HG02678 (cell line): ENCODE measurements around the gene ELAVL3.
"Not testable (repeated sequence)": the region's sequence is repeated elsewhere in the genome, so short reads cannot be mapped to it uniquely, and the experiment has no call there.

Source experiments
- ATAC-seq: cut with Tn5 transposase; IDR thresholded peaks from one replicate; pipeline ENCODE4 v1.9.1; 2021; ENCODE audit warnings: mild to moderate bottlenecking, moderate library complexity; ENCODE audit not compliant: unreplicated experiment

ELAVL3 gene

GRCh38 chr19:11410682-11411081 is 70.2 kb downstream of the ELAVL3 start:
- no peak for ATAC-seq

- no peak for ATAC-seq
These were observed 72.3 kb downstream of the ELAVL3 start for GRCh38 chr19:11408591-11408990.

- not testable (repeated sequence) for ATAC-seq
These were observed 74.1 kb downstream of the ELAVL3 start for GRCh38 chr19:11406703-11407236.

DNA sequence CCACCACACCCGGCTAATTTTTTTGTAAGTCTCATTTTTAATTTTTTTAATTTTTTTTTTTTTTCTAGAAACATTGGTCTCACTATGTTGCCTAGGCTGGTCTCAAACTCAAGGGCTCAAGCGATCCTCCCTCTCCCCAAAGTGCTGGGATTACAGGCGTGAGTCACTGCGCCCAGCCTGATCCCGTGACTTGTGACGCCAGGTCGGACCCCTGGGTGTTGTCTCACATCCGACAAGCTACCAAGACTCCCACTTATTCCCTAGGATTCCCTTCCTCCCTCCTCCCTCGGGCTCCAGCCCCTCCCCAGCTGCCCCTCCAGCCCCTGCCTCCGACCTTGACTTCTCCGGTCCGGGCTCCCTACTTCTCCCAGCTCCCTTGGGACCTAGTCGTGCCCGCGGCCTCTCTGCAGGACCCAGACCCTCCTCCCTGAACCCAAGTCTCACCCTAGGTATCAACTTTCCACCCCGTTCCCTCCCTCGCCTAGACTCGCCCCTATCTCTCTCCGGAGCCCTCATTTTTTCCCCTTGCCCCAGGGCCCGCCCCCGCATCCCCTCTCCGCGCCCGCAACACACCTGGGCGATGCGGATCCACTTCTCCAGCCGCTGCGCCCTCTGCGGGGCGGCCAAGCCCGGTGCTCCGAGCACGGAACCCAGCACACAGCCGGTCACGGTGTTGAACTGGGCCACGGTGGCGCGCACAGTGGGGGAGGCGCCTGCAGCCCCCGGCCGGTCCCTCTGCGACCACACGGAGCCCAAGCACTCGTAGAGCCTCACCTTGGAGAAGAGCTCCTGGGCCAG is 74.8 kb downstream of the ELAVL3 start:
- ATAC-seq, result no peak

DNA sequence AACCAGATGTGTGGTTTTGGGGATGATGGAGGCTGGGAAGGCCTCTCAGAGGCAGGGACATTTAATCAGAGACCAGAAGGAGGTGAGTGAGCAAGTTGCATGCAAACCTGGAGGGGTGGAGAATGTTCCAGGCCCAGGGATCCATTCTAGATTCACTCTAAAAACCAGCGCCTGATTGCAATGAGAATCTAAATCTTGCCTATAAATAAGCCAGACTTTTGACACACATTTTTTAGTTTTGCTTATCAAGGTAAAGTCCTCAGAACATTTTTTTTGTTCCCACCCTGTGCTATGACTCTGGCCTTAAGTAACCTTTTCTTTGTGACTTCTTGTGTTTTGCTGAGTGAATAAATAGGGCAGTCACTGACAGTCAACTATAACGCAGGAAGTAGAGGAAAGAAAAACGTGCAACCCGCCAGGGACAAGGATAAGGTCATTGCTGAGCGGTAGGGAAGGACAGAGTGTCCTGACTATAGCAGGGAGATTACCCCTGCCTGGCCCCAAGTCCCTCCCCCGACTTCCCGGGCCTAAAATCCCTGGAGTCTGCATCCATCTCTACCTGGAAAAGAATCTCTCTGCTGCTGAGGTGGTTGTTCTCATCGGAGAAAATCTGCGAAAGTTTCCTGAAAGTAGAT is 76.1 kb downstream of the ELAVL3 start:
- no peak for ATAC-seq

DNA sequence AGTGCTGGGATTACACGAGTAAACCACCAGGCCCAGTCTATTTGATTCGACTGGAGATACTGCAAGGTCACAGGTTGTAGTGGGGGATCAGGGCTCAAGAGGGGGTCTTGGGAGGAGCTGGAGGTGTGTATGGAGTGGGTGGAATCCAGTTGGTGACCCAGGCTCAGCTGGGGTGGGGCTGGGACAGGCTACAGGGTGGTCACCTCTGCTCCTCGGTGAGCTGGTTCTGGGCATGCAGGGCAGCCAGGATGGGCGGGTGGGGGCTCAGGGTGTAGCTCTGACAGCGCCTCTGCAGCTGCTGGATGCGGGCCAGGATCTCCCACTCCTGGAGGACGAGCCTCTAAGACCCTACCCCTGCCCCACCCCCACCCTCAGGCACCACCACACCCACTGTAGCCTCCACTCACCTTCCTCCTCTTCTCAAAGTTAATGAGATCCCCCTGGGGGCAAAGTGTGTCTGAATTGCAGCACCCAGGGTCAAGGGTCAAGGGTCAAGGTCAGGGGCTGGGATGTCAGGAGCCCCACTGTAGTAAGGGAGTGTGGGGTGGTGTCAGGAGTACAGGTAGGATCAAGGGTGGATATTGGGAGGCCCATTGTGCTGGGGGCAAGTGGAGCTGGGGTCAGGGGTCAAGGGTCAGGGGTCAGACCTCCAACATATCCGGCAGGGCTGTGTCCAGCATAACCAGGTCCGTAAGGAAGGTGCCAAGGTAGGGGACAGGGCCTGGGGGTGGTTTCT is 78.9 kb downstream of the ELAVL3 start:
- no peak for ATAC-seq
